ENCODE data around the gene CPNE4. TPM values are rescaled to one million over a fixed set of nuclear protein-coding genes. Genes with fewer than 3 reads are reported as not detected.

The CPNE4 gene
- total and polyA plus RNA-seq, 10 donors = 0.03 to 3.1 (median 0.91) TPM; not detected in 2

DNA sequence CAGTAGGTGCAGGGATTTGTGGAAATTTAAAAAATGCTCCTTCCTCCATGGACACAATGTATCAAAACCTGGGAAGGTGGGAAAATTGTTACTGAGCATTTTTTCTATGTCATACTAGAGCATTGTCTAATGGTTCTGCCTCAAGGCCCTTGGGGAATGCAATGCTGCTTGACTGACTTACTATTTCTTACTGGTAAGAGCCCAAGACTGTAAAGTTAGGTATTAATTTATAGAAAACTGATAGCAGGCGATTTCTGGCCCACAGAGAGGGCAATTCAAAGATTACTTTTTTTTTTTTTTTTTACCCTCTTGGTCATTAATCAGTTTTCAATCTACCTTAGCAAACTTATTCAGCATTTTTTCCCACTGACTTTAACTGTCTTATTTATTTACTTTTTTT, 493.5 kb downstream of the CPNE4 start:
- Histone ChIP-seq H3K9me3 (peaks cover 0 to 4% (median 0%) of the 10 kb centered on the region in 8 donors), H3K4me1 (no peaks in the 10 kb centered on the region), H3K4me3 (no peak overlapping the region), H3K36me3 (no peaks in the 10 kb centered on the region), H3K27me3 (replicated peaks in 1 of 7) (peaks cover 0 to 16% (median 0%) of the 10 kb centered on the region in 7 donors), H3K27ac (no peak overlapping the region)
- DNase-seq = no peak
- WGBS, 5 donors = 60 to 86% (median 80%) methylated on average over 1 of the region's 1 CpG
- no peak for TF ChIP-seq POLR2A (IDR thresholded peaks at IDR 0.05)
- TF ChIP-seq POLR2AphosphoS5 (IDR thresholded peaks at IDR 0.05) = no peak
- TF ChIP-seq CTCF (IDR thresholded peaks at IDR 0.05 in 8 of 11, conservative IDR thresholded peaks at IDR 0.05 in 3 of 11) = no peak
- intact Hi-C loops (cut with DNase I; ENCODE audit: low total_unique reads) = no loop called here

GRCh38 chr3:131540821-131541220, 494.0 kb downstream of the CPNE4 start:
- no peak for TF ChIP-seq POLR2AphosphoS5 (IDR thresholded peaks at IDR 0.05)
- no peak for TF ChIP-seq POLR2A (IDR thresholded peaks at IDR 0.05)
- no peak for TF ChIP-seq CTCF (IDR thresholded peaks at IDR 0.05 in 8 of 11, conservative IDR thresholded peaks at IDR 0.05 in 3 of 11)
- H3K27me3 ChIP-seq (replicated peaks in 1 of 7) = peaks cover 0 to 12% (median 0%) of the 10 kb centered on the region in 7 donors
- peaks cover 0 to 4% (median 0%) of the 10 kb centered on the region in 8 donors for H3K9me3 ChIP-seq
- WGBS, 5 donors = 79 to 96% (median 90%) methylated on average over 2 of the region's 2 CpGs
- DNase-seq = no peak
- no peaks in the 10 kb centered on the region for H3K36me3 ChIP-seq
- no peak overlapping the region for H3K4me3 ChIP-seq
- H3K4me1 ChIP-seq = no peaks in the 10 kb centered on the region
- no peak overlapping the region for H3K27ac ChIP-seq
- intact Hi-C loops (cut with DNase I; ENCODE audit: low total_unique reads) = no loop called here

- TF ChIP-seq POLR2A (IDR thresholded peaks at IDR 0.05) (no peak), POLR2AphosphoS5 (IDR thresholded peaks at IDR 0.05) (no peak), CTCF (IDR thresholded peaks at IDR 0.05 in 8 of 11, conservative IDR thresholded peaks at IDR 0.05 in 3 of 11) (no peak)
- intact Hi-C loops (cut with DNase I; ENCODE audit: low total_unique reads) = no loop called here
- H3K4me1 ChIP-seq = no peaks in the 10 kb centered on the region
- no peak overlapping the region for H3K4me3 ChIP-seq
- no peak overlapping the region for H3K27ac ChIP-seq
- H3K36me3 ChIP-seq = no peaks in the 10 kb centered on the region
- peaks cover 0 to 4% (median 0%) of the 10 kb centered on the region in 8 donors for H3K9me3 ChIP-seq
- no peak for DNase-seq
- H3K27me3 ChIP-seq (replicated peaks in 1 of 7) = peaks cover 0 to 10% (median 0%) of the 10 kb centered on the region in 7 donors
Measured at GRCh38 chr3:131540143-131540542, 494.7 kb downstream of the CPNE4 start.

- WGBS, 5 donors = 91 to 100% (median 95%) methylated on average over 1 of the region's 1 CpG
- TF ChIP-seq POLR2AphosphoS5 (IDR thresholded peaks at IDR 0.05) (no peak), CTCF (IDR thresholded peaks at IDR 0.05 in 8 of 11, conservative IDR thresholded peaks at IDR 0.05 in 3 of 11) (no peak), POLR2A (IDR thresholded peaks at IDR 0.05) (no peak)
- intact Hi-C loops (cut with DNase I; ENCODE audit: low total_unique reads) = no loop called here
- H3K27ac ChIP-seq = no peak overlapping the region
- no peaks in the 10 kb centered on the region for H3K36me3 ChIP-seq
- H3K27me3 ChIP-seq (replicated peaks in 1 of 7) = peaks cover 0 to 10% (median 0%) of the 10 kb centered on the region in 7 donors
- no peak for DNase-seq
- no peaks in the 10 kb centered on the region for H3K4me1 ChIP-seq
- H3K9me3 ChIP-seq = peaks cover 0 to 4% (median 0%) of the 10 kb centered on the region in 8 donors
- no peak overlapping the region for H3K4me3 ChIP-seq
Measured at GRCh38 chr3:131538968-131539367, 495.8 kb downstream of the CPNE4 start.
